ENCODE data around the gene CSNK1G1.
"Not testable (repeated sequence)": the region's sequence is repeated elsewhere in the genome, so short reads cannot be mapped to it uniquely, and the experiment has no call there.

Gene CSNK1G1

GRCh38 chr15:64232400-64232799 is 123.6 kb downstream of the CSNK1G1 start:
- H3K4me3 ChIP-seq (ENCODE audit: low read depth, low read length) = no peak overlapping the region
- TF ChIP-seq, protein P1, sequence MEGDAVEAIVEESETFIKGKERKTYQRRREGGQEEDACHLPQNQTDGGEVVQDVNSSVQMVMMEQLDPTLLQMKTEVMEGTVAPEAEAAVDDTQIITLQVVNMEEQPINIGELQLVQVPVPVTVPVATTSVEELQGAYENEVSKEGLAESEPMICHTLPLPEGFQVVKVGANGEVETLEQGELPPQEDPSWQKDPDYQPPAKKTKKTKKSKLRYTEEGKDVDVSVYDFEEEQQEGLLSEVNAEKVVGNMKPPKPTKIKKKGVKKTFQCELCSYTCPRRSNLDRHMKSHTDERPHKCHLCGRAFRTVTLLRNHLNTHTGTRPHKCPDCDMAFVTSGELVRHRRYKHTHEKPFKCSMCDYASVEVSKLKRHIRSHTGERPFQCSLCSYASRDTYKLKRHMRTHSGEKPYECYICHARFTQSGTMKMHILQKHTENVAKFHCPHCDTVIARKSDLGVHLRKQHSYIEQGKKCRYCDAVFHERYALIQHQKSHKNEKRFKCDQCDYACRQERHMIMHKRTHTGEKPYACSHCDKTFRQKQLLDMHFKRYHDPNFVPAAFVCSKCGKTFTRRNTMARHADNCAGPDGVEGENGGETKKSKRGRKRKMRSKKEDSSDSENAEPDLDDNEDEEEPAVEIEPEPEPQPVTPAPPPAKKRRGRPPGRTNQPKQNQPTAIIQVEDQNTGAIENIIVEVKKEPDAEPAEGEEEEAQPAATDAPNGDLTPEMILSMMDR (conservative IDR thresholded peaks at IDR 0.05; ENCODE audit: low read depth, low read length) = no peak
- DNase-seq (ENCODE audit: low read depth) = peak; percentile 38

DNA sequence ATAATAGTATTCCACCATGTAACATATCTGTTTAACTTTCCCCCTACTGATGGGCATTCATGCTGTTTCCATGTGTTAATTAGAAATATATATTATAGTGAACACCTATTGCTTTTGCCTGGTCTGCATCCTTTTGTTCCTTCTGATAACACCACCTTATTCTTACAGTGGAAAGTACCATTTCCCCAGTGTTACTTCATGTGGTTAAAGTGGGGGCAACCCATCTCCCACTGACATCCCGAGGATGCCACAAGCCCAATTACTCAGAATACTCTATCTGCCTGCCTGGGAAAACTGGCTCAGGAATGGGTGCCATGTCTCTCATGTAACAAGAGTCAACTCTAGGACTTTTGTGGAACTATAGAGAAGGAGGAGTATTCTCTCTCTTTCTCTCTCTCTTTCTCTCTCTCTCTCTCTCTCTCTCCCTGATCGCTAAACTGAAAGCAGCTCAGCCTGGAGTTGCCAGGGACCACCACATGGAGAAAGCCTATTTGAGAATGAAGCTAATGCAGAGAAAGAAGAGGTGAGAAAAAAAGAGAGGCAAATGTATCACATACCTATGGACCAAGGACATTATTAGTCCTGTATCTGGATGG is 126.7 kb downstream of the CSNK1G1 start:
- TF ChIP-seq, protein P1 (conservative IDR thresholded peaks at IDR 0.05; ENCODE audit: low read depth, low read length) = no peak
- H3K4me3 ChIP-seq (ENCODE audit: low read depth, low read length) = no peak overlapping the region
- DNase-seq (ENCODE audit: low read depth) = no peak

DNA sequence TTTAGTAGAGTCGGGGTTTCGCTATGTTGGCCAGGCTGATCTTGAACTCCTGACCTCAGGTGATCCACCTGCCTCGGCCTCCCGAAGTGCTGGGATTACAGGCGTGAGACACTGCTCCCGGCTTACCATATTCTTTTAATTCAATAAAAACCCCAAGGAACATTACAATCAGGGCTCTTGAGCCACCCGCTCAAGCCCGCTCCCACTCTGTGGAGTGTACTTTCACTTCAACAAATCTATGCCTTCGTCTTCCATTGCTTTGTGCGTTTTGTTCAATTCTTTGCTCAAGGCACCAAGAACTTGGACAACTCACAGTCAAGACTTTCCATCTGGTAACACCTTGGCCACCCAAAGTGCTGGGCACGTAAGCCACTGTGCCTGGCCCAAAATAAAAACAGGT is 130.2 kb downstream of the CSNK1G1 start:
- DNase-seq (ENCODE audit: low read depth) = no peak
- TF ChIP-seq, protein P1 (conservative IDR thresholded peaks at IDR 0.05; ENCODE audit: low read depth, low read length) = no peak
- no peak overlapping the region for H3K4me3 ChIP-seq (ENCODE audit: low read depth, low read length)

- no peak overlapping the region for H3K4me3 ChIP-seq (ENCODE audit: low read depth, low read length)
- TF ChIP-seq, protein P1 (conservative IDR thresholded peaks at IDR 0.05; ENCODE audit: low read depth, low read length) = no peak
- peak; percentile 89 for DNase-seq (ENCODE audit: low read depth)
Measured at GRCh38 chr15:64224511-64224910, 131.5 kb downstream of the CSNK1G1 start.

DNA sequence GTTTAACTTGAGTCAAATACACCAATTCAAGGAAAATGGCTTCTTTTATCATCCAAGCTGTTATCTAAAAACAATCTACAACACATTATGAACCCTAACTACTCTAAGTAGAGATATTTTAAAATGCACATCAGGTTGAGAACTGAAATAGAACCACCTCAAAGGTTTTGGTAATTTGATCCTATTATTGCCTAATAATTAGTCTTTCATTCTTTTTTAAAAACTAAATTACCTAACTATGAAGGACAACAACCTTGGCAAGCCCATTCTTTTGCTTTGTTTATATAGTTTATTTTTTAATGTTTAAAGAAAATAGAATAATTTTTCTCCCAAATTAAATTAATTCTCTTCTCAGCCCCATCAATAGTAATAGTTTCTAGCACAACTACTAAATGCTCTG is 132.1 kb downstream of the CSNK1G1 start:
- TF ChIP-seq, protein P1 (conservative IDR thresholded peaks at IDR 0.05; ENCODE audit: low read depth, low read length) = no peak
- no peak for DNase-seq (ENCODE audit: low read depth)

GRCh38 chr15:64222573-64223366 is 133.2 kb downstream of the CSNK1G1 start:
- peak; percentile 30 for DNase-seq (ENCODE audit: low read depth)
- H3K4me3 ChIP-seq (ENCODE audit: low read depth, low read length) = no peak overlapping the region
- TF ChIP-seq, protein P1 (conservative IDR thresholded peaks at IDR 0.05; ENCODE audit: low read depth, low read length) = no peak

More for the DNA sequence above, 132.1 kb downstream of the CSNK1G1 start:
- H3K4me3 ChIP-seq (ENCODE audit: low read depth, low read length) = no peak overlapping the region

DNA sequence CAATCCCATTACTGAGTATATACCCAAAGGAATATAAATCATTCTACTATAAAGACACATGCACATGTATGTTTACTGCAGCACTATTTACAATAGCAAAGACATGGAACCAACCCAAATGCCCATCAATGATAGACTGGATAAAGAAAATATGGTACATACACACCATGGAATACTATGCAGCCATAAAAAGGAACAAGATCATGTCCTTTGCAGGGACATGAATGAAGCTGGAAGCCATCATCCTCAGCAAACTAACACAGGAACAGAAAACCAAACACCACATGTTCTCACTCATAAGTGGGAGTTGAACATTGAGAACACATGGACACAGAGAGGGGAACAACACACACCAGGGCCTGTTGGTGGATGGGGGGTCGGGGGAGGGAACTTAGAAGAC is 134.1 kb downstream of the CSNK1G1 start:
- H3K4me3 ChIP-seq (ENCODE audit: low read depth, low read length); DNase-seq (ENCODE audit: low read depth): not testable (repeated sequence)

DNA sequence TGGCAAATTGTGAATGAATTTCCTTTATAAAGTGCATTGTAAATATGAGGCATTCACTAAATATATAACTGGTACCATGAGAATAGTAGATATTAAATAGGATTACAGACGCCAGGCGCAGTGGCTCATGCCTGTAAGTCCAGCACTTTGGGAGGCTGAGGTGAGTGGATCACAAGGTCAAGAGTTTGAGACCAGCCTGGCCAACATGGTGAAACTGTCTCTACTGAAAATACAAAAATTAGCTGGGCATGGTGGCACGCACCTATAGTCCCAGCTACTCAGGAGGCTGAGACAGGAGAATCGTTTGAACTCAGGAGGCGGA is 138.6 kb downstream of the CSNK1G1 start:
- H3K4me3 ChIP-seq (ENCODE audit: low read depth, low read length) = not testable (repeated sequence)

More for the DNA sequence above, 138.6 kb downstream of the CSNK1G1 start:
- not testable (repeated sequence) for DNase-seq (ENCODE audit: low read depth)

Measured in choroid plexus epithelial cell (primary cell).